BJ (cell line): ENCODE measurements around the gene OMP. TPM values are rescaled to one million over a fixed set of nuclear protein-coding genes. Genes with fewer than 3 reads are reported as not detected.
"Not testable (repeated sequence)": the region's sequence is repeated elsewhere in the genome, so short reads cannot be mapped to it uniquely, and the experiment has no call there.

ENCODE experiments used
- CTCF ChIA-PET: fragments of 350-600 bp; formaldehyde crosslinking; extraction: SDS; loops from one replicate; lab custom pipeline; 2021; ENCODE audit warnings: antibody characterized with exemption, inconsistent platforms; lab: Yijun Ruan, JAX
- POLR2A ChIA-PET: fragments of 300-600 bp; sonication (Branson Sonifier 250); formaldehyde crosslinking; extraction: SDS; loops from one replicate; lab custom pipeline; 2021; ENCODE audit warnings: antibody characterized with exemption; lab: Charles Lee
- DNase-seq: peaks from one replicate; pipeline ENCODE4 v3.0.0-alpha.2; 2011; ENCODE audit warnings: low read depth
- H3K27me3 ChIP-seq: 2 replicates; pipeline ENCODE4 v1.6.0; 2011; ENCODE audit warnings: low read length; ENCODE audit not compliant: control insufficient read depth, insufficient read depth
- H3K36me3 ChIP-seq: 2 replicates; pipeline ENCODE4 v1.5.1; 2011; ENCODE audit warnings: low read length; ENCODE audit not compliant: control insufficient read depth, insufficient read depth
- H3K4me3 ChIP-seq: 2 replicates; pipeline ENCODE4 v1.5.1; 2011; ENCODE audit warnings: low read depth, mild to moderate bottlenecking, control low read depth, low read length
- polyA plus RNA-seq: library from polyadenylated mRNA; depleted of rRNA; stranded (reverse); fragments of >200 nt; gene quantifications from 2 replicates; pipeline ENCODE4 v1.2.3, GENCODE V29; 2011
- TF ChIP-seq, protein P1 (sequence below): IDR thresholded peaks from 2 replicates; pipeline ENCODE4 v1.5.1; 2011; ENCODE audit warnings: low read depth, mild to moderate bottlenecking, control low read depth, inconsistent platforms, low read length, moderate library complexity; ENCODE audit not compliant: insufficient read depth

OMP gene
- polyA plus RNA-seq, 1 experiment, result not detected

DNA sequence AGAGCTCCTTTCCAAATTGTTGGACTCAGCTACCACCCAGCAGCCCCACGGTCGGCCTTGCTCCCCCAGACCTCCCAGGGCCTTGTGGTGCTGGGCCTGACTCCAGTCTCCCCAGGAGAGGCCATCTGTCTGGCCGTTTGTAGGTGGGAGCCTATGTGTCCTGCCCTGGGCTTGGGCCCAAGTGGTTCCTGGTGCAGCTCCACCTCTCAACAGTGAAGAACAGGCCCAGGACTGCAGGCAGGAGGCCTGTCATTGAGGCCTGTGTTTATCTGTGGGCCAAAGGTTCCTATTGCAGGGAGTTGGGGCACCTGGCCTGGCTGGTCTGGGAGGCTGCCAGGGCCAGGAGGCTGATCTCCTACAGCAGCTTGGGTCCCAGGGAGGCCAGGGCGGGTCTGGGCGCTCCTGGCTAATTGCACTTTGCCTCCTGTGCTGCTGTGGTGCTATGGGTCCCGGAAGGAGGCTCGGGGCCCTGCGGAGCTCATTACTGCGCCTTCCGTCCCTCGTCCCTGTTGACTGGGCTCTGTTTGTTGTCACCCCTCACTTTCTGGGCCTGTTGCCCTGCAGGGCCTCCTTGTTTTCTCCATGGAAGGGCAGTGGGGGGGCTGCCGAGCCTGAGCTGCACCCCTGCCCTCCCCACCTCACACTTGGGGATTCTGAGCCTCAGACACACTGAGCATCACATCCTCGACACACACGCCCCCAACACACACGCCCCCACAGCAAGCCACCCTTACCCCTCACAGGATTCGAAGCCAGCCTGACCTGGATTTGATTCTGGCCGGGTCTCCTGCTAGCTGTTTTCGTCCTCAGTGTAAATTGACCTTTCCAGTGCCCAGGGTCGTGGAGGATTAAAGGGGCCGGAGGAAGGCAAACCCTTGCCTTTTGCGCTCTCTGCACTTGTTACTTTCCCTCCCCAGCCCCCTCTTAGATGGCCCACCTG, 6.8 kb upstream of the OMP start:
- TF ChIP-seq, protein P1, sequence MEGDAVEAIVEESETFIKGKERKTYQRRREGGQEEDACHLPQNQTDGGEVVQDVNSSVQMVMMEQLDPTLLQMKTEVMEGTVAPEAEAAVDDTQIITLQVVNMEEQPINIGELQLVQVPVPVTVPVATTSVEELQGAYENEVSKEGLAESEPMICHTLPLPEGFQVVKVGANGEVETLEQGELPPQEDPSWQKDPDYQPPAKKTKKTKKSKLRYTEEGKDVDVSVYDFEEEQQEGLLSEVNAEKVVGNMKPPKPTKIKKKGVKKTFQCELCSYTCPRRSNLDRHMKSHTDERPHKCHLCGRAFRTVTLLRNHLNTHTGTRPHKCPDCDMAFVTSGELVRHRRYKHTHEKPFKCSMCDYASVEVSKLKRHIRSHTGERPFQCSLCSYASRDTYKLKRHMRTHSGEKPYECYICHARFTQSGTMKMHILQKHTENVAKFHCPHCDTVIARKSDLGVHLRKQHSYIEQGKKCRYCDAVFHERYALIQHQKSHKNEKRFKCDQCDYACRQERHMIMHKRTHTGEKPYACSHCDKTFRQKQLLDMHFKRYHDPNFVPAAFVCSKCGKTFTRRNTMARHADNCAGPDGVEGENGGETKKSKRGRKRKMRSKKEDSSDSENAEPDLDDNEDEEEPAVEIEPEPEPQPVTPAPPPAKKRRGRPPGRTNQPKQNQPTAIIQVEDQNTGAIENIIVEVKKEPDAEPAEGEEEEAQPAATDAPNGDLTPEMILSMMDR, result no peak
- Histone ChIP-seq H3K27me3 (no peaks in the 10 kb centered on the region), H3K4me3 (no peak overlapping the region), H3K36me3 (peaks cover 1% of the 10 kb centered on the region)
- CTCF ChIA-PET, result interaction anchor here (1.4 to 8.6 kb wide), 8 partner anchors 10 to 524 kb away, joined by 3 to 134 read pairs (median 66); partner anchors contain the start of genes CAPN5 and OMP
- POLR2A ChIA-PET, result no interaction called here
- no peak for DNase-seq

DNA sequence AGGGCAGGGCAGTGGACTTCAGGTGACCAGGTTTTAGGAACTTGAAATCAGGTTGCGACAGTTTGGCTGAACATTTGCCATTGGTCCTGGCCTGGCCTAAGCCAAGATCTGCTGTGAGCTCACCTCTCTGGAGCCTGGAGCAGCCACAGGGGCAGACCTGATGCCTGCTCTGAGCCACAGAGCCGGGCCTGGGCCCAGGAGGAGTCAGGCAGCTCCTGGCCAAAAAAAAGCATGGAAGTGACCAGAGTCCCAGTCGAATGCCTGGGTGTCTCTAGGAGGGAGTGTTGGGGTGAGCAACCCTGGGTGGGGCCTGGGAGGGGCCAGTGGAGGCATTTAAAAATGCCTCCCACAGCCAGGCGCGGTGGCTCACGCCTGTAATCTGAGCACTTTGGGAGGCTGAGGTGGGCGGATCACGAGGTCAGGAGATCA, 6.0 kb upstream of the OMP start:
- POLR2A ChIA-PET, result no interaction called here
- H3K36me3 ChIP-seq, result peaks cover 1% of the 10 kb centered on the region
- DNase-seq, result no peak
- H3K27me3 ChIP-seq, result no peaks in the 10 kb centered on the region
- H3K4me3 ChIP-seq, result no peak overlapping the region
- CTCF ChIA-PET, result interaction anchor here (1.0 to 8.6 kb wide), 6 partner anchors 9 to 177 kb away, joined by 5 to 134 read pairs (median 38); partner anchors contain the start of gene OMP
- TF ChIP-seq, protein P1, result no peak

DNA sequence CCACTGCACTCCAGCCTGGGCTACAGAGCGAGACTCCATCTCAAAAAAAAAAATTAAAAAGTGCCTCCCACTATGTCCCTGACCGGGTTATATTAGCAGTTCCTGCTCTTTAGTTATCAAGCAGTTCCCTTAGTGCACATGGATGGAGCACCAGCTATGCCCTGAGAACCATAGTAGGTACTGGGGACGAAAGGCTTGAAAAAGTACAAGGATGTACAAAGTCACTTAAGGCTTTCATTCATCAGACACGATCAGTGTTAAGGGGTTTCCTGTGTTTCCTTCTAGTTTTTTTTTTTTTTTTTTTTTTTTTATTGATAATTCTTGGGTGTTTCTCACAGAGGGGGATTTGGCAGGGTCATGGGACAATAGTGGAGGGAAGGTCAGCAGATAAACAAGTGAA, 5.5 kb upstream of the OMP start:
- CTCF ChIA-PET, result interaction anchor here (1.0 to 3.5 kb wide), 2 partner anchors 16 to 50 kb away, joined by 5 to 25 read pairs; no protein-coding TSS in a partner anchor
- POLR2A ChIA-PET, result not testable (repeated sequence)

DNA sequence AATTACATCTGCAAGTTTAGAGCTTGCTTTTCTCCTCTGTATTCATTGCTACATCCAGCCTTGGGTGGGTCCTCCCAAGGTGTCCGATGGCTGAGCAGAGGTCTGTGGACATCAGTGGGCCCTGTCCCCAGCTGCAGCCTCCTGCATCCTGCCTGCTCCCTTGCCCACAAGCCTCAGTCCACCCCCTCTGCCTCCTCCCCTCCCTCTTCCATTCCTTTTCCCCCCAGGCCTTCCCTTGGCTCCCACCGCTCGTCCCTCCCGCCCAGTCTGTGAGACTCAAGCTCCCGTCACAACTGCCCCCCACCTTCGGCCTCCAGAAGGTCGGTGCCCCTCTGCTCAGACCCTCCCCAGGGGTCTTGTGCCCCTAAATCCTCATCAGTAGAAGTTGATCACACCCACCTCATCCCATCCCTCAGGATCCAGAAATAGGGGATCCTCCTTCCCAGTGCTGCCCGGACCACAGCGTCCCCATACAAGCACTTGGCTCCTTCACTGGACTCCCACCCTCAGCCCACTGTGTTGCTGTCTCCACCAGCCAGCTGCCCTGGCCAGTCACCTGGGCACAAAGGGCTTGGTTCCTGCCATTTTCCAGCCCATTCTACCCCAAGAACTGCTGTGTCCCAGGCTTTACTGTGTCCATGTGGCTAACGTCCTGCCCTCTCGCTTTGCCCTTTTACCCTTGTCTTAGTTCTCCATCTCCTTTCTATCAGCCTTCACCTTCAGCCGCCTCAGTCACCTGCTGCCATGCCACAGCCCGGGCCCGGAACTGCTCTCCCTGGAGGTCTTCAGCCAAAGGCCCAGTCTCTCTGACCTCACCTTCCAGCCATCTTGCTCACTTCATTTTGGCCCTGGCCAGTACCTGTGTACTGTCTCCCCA, 2.2 kb upstream of the OMP start:
- ChIA-PET POLR2A (no interaction called here), CTCF (interaction anchor here (0.8 to 10.6 kb wide), 7 partner anchors 8 to 53 kb away, joined by 3 to 128 read pairs (median 4); no protein-coding TSS in a partner anchor)
- Histone ChIP-seq H3K4me3 (no peak overlapping the region), H3K36me3 (peaks cover 2% of the 10 kb centered on the region; the same call in 1 of the 2 replicates), H3K27me3 (no peaks in the 10 kb centered on the region)
- TF ChIP-seq, protein P1, result no peak
- no peak for DNase-seq

More for the DNA sequence above, 5.5 kb upstream of the OMP start:
- not testable (repeated sequence) for H3K27me3 ChIP-seq, DNase-seq, H3K4me3 ChIP-seq, H3K36me3 ChIP-seq

DNA sequence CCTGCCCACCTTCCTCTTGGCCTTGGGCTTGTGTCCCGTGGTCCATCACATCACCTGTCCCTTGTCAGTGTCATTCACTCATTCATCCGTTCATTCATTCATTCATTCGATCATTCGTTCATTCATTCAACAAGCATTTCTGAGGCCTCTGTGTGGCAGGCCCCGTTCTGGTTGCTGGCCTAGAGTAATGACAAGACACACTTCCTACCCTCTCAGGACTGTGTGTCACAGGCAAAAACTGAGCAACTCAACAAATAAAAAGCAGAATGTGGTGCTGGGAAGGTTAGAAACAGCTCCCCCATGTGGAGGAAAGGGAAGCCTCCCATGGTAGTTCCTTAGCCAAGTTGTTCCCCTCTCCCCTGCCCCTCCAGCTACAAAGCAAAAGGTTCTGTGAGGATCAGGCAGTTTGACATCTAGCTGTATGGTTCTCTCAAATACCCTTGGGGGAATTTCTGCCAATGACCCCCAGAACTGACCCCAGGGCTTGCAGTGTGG, 1.6 kb upstream of the OMP start:
- POLR2A ChIA-PET, result no interaction called here
- CTCF ChIA-PET, result interaction anchor here (0.8 to 10.6 kb wide), 12 partner anchors 9 to 65 kb away, joined by 3 to 128 read pairs (median 4); partner anchors contain the start of gene MYO7A

More for the DNA sequence above, 1.6 kb upstream of the OMP start:
- H3K36me3 ChIP-seq, result peaks cover 2% of the 10 kb centered on the region; the same call in 1 of the 2 replicates
- TF ChIP-seq, protein P1, result peak; percentile 56
- DNase-seq, result no peak
- no peaks in the 10 kb centered on the region for H3K27me3 ChIP-seq
- H3K4me3 ChIP-seq, result no peak overlapping the region
